Measurements from ENCODE around the gene SPC25.

The SPC25 gene

GRCh38 chr2:168843253-168843652, 47.0 kb downstream of the SPC25 start:
- no peak for DNase-seq (ENCODE audit: low read depth)

- DNase-seq (ENCODE audit: low read depth): no peak
Observed at GRCh38 chr2:168841445-168841844, 48.8 kb downstream of the SPC25 start.

GRCh38 chr2:168835969-168836368, 54.3 kb downstream of the SPC25 start:
- DNase-seq (ENCODE audit: low read depth): no peak

- DNase-seq (ENCODE audit: low read depth): no peak
Observed at GRCh38 chr2:168831662-168832061, 58.6 kb downstream of the SPC25 start.

- DNase-seq (ENCODE audit: low read depth): no peak
Observed at GRCh38 chr2:168830958-168831357, 59.3 kb downstream of the SPC25 start.

GRCh38 chr2:168825126-168825525, 65.1 kb downstream of the SPC25 start:
- DNase-seq (ENCODE audit: low read depth): no peak

GRCh38 chr2:168821992-168822391, 68.2 kb downstream of the SPC25 start:
- no peak for DNase-seq (ENCODE audit: low read depth)

- DNase-seq (ENCODE audit: low read depth): no peak
Observed at GRCh38 chr2:168821577-168821976, 68.7 kb downstream of the SPC25 start.

Measured in non-pigmented ciliary epithelial cell (primary cell).